RWPE1 (cell line): ENCODE results near the gene CCDC201.
A peak's percentile ranks its signal among the peaks of the same experiment; 100 is the strongest.

Experiments
- CTCF ChIA-PET: fragments of 350-600 bp; sonication (Branson Sonifier 250); formaldehyde crosslinking; extraction: SDS; loops from one replicate; lab custom pipeline; 2021; lab: Yijun Ruan, JAX
- POLR2A ChIA-PET: fragments of 400-600 bp; formaldehyde crosslinking; extraction: SDS; loops from one replicate; lab custom pipeline; 2020; ENCODE audit warnings: antibody characterized with exemption; ENCODE audit not compliant: low non-redundant PET; lab: Yijun Ruan, JAX
- DNase-seq: peaks from one replicate; pipeline ENCODE4 v3.0.0; 2012; ENCODE audit warnings: low spot score
- H3K27ac ChIP-seq: fragments of 450-650 bp; 2 replicates; pipeline ENCODE4 v1.5.1; 2017
- CTCF ChIP-seq: fragments of 450-650 bp; conservative IDR thresholded peaks from 2 replicates; pipeline ENCODE4 v1.5.1; 2017; ENCODE audit warnings: low read depth, mild to moderate bottlenecking

The CCDC201 gene

GRCh38 chr7:45919231-45919784 is 46.4 kb upstream of the CCDC201 start:
- CTCF ChIA-PET, result interaction anchor here (0.6 to 0.7 kb wide), 2 partner anchors 433 to 573 kb away, joined by 3 to 5 read pairs; no protein-coding TSS in a partner anchor
- no peak overlapping the region for H3K27ac ChIP-seq
- DNase-seq, result no peak
- TF ChIP-seq CTCF, result no peak
- POLR2A ChIA-PET, result no interaction called here

GRCh38 chr7:45918556-45918955 is 45.7 kb upstream of the CCDC201 start:
- TF ChIP-seq CTCF, result no peak
- H3K27ac ChIP-seq, result no peak overlapping the region
- POLR2A ChIA-PET, result no interaction called here
- CTCF ChIA-PET, result interaction anchor here (0.6 to 1.6 kb wide), 3 partner anchors 242 to 1262 kb away, joined by 3 to 8 read pairs (median 3); no protein-coding TSS in a partner anchor
- no peak for DNase-seq

- no peak overlapping the region for H3K27ac ChIP-seq
- DNase-seq, result peak; percentile 55
- POLR2A ChIA-PET, result no interaction called here
- peak; percentile 94 for TF ChIP-seq CTCF
- CTCF ChIA-PET, result interaction anchor here (0.5 to 1.6 kb wide), 9 partner anchors 9 to 1886 kb away, joined by 3 to 8 read pairs (median 3); no protein-coding TSS in a partner anchor
Observed at GRCh38 chr7:45917658-45918057, 44.8 kb upstream of the CCDC201 start.

GRCh38 chr7:45917064-45917463 is 44.2 kb upstream of the CCDC201 start:
- DNase-seq, result no peak
- H3K27ac ChIP-seq, result no peak overlapping the region
- ChIA-PET POLR2A (no interaction called here), CTCF (interaction anchor here (0.5 to 1.6 kb wide), 6 partner anchors 433 to 1887 kb away, joined by 3 to 8 read pairs (median 4); no protein-coding TSS in a partner anchor)
- TF ChIP-seq CTCF, result no peak

- CTCF ChIA-PET, result interaction anchor here (0.6 kb wide), 1 partner anchor 1187 kb away, joined by 3 read pairs; no protein-coding TSS in a partner anchor
- POLR2A ChIA-PET, result no interaction called here
Observed at GRCh38 chr7:45915606-45916005, 42.7 kb upstream of the CCDC201 start.

GRCh38 chr7:45914911-45915310 is 42.0 kb upstream of the CCDC201 start:
- POLR2A ChIA-PET, result no interaction called here

More at GRCh38 chr7:45915606-45916005, 42.7 kb upstream of the CCDC201 start:
- DNase-seq, result no peak
- H3K27ac ChIP-seq, result no peak overlapping the region
- TF ChIP-seq CTCF, result no peak

More at GRCh38 chr7:45914911-45915310, 42.0 kb upstream of the CCDC201 start:
- no peak for DNase-seq
- TF ChIP-seq CTCF, result no peak
- H3K27ac ChIP-seq, result no peak overlapping the region
- CTCF ChIA-PET, result interaction anchor here (0.6 kb wide), 2 partner anchors 657 to 1188 kb away, joined by 3 read pairs; no protein-coding TSS in a partner anchor
